ENCODE measurements around the gene MYO16.

DNA sequence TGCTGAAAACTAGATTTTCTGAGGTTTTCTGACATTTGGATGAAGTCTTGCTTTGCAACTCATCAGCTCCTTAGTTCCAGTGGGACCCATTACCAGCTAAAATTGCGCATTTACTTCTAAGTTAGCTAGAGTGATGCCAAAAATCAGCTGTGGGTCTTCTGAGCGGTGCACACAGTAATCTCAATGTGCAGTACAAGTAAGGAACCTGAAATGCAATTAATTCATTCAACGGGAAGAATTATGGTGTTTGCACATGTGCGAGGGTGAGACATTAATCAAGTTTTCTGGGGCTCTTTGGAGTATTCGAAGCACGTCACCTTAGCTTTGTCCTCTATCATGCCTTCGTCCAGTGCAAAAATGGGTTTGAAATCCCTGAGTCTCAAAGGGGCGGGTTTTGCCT lies 146.2 kb downstream of the MYO16 start:
- TF ChIP-seq EZH2 (IDR thresholded peaks at IDR 0.05; ENCODE audit: low read length, missing control alignments) = no peak
- TF ChIP-seq, protein P1, sequence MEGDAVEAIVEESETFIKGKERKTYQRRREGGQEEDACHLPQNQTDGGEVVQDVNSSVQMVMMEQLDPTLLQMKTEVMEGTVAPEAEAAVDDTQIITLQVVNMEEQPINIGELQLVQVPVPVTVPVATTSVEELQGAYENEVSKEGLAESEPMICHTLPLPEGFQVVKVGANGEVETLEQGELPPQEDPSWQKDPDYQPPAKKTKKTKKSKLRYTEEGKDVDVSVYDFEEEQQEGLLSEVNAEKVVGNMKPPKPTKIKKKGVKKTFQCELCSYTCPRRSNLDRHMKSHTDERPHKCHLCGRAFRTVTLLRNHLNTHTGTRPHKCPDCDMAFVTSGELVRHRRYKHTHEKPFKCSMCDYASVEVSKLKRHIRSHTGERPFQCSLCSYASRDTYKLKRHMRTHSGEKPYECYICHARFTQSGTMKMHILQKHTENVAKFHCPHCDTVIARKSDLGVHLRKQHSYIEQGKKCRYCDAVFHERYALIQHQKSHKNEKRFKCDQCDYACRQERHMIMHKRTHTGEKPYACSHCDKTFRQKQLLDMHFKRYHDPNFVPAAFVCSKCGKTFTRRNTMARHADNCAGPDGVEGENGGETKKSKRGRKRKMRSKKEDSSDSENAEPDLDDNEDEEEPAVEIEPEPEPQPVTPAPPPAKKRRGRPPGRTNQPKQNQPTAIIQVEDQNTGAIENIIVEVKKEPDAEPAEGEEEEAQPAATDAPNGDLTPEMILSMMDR (conservative IDR thresholded peaks at IDR 0.05 in 1 of 2, IDR thresholded peaks at IDR 0.05 in 1 of 2; ENCODE audit: low read depth in 1 of 2, low read length in 2 of 2) = no peak
